Suprapubic skin (tissue), 3 donors: Measurements from ENCODE around the gene PTH2R.

Experiments
- CTCF ChIP-seq, 2 donors: fragments of 200-600 bp in 1 of 2; fragments of 450-650 bp in 1 of 2; sonication (generic) in 1 of 2; IDR thresholded peaks; one replicate each; pipeline ENCODE4 v1.5.1; 2016 to 2019; ENCODE audit warnings: antibody characterized with exemption in 2 of 2, mild to moderate bottlenecking in 1 of 2, moderate library complexity in 1 of 2
- POLR2A ChIP-seq, 2 donors: fragments of 450-650 bp; IDR thresholded peaks; one replicate each; pipeline ENCODE4 v1.6.1; 2017; ENCODE audit warnings: antibody characterized with exemption in 2 of 2, mild to moderate bottlenecking in 2 of 2, moderate library complexity in 2 of 2

- TF ChIP-seq POLR2A (IDR thresholded peaks at IDR 0.05) (no peak), CTCF (IDR thresholded peaks at IDR 0.05) (no peak)
Measured at GRCh38 chr2:208489687-208490086, 83.1 kb downstream of the PTH2R start.
